HEK293 (cell line): ENCODE data around the gene TMEM167B.

Experiments used
- CTCF ChIA-PET: fragments of 350-600 bp; formaldehyde crosslinking; extraction: SDS; loops from one replicate; lab custom pipeline; 2021; ENCODE audit warnings: antibody characterized with exemption; lab: Yijun Ruan, JAX
- POLR2A ChIA-PET: fragments of 300-600 bp; formaldehyde crosslinking; extraction: SDS; loops from one replicate; lab custom pipeline; 2020; ENCODE audit warnings: antibody characterized with exemption, inconsistent platforms; lab: Yijun Ruan, JAX
- H3K27ac ChIP-seq: fragments of 200-500 bp; sonication (Bioruptor generic); 2 replicates; pipeline ENCODE4 v1.5.1; 2014; ENCODE audit warnings: low read depth, low read length, control low read depth, inconsistent platforms; ENCODE audit errors: extremely low read depth
- H3K36me3 ChIP-seq, 2 experiments: fragments of 200-500 bp in 1 of 2; sonication (Bioruptor generic) in 1 of 2; 1 replicate in 1 of 2; 2 replicates in 1 of 2; pipeline ENCODE4 v1.5.1; 2014 to 2017; ENCODE audit warnings: inconsistent platforms in 2 of 2, low read length in 2 of 2; ENCODE audit not compliant: control insufficient read depth in 2 of 2, insufficient read depth in 1 of 2
- H3K4me1 ChIP-seq: fragments of 200-500 bp; sonication (Bioruptor generic); 2 replicates; pipeline ENCODE4 v1.5.1; 2014; ENCODE audit warnings: mild to moderate bottlenecking, low read length, inconsistent platforms; ENCODE audit not compliant: control insufficient read depth, insufficient read depth
- H3K4me3 ChIP-seq: 2 replicates; pipeline ENCODE4 v1.5.1; 2011; ENCODE audit warnings: low read depth, mild to moderate bottlenecking, control low read depth, low read length, moderate library complexity
- H3K9me3 ChIP-seq: fragments of 200-500 bp; sonication (Bioruptor generic); 2 replicates; pipeline ENCODE4 v1.5.1; 2014; ENCODE audit warnings: low read depth, low read length, inconsistent platforms; ENCODE audit not compliant: control insufficient read depth, insufficient read depth
- GLI2 ChIP-seq: fragments of 450-650 bp; formaldehyde crosslinking; IDR thresholded peaks from 2 replicates; pipeline ENCODE4; 2017; ENCODE audit warnings: missing biosample characterization, missing genetic modification characterization, low read depth, borderline replicate concordance
- GLIS2 ChIP-seq: fragments of 450-650 bp; formaldehyde crosslinking; IDR thresholded peaks from 2 replicates; pipeline ENCODE4 v1.5.1; 2016; ENCODE audit warnings: missing biosample characterization, missing genetic modification characterization
- HOXD13 ChIP-seq: sonication (generic); formaldehyde crosslinking; IDR thresholded peaks from 2 replicates; pipeline ENCODE4 v1.8.0; 2022; ENCODE audit warnings: missing genetic modification reagents, borderline replicate concordance
- IKZF3 ChIP-seq: fragments of 450-650 bp; IDR thresholded peaks from 2 replicates; pipeline ENCODE4 v1.5.0; 2018; ENCODE audit warnings: missing biosample characterization, mild to moderate bottlenecking, missing genetic modification characterization, moderate library complexity
- PRDM1 ChIP-seq: fragments of 450-650 bp; formaldehyde crosslinking; IDR thresholded peaks from 2 replicates; pipeline ENCODE4; 2016; ENCODE audit warnings: missing biosample characterization, missing genetic modification characterization
- ZNF174 ChIP-seq: fragments of 450-650 bp; formaldehyde crosslinking; IDR thresholded peaks from 2 replicates; pipeline ENCODE4 v1.5.0; 2017; ENCODE audit warnings: missing biosample characterization, mild to moderate bottlenecking, missing genetic modification characterization
- ZNF302 ChIP-seq: fragments of 450-650 bp; formaldehyde crosslinking; IDR thresholded peaks from 2 replicates; pipeline ENCODE4 v1.5.1; 2016; ENCODE audit warnings: missing biosample characterization, missing genetic modification characterization, low read depth
- ZNF610 ChIP-seq: fragments of 450-650 bp; formaldehyde crosslinking; IDR thresholded peaks from 2 replicates; pipeline ENCODE4 v1.5.1; 2016; ENCODE audit warnings: missing biosample characterization, missing genetic modification characterization, borderline replicate concordance
- ZNF660 ChIP-seq: fragments of 450-650 bp; IDR thresholded peaks from 2 replicates; pipeline ENCODE4 v1.5.1; 2018; ENCODE audit warnings: missing biosample characterization, mild to moderate bottlenecking, missing genetic modification characterization
- ZSCAN23 ChIP-seq: fragments of 450-650 bp; formaldehyde crosslinking; IDR thresholded peaks from 2 replicates; pipeline ENCODE4 v1.5.1; 2016; ENCODE audit warnings: missing biosample characterization, missing genetic modification characterization
- TF ChIP-seq, protein P1 (sequence below): fragments of 450-650 bp; formaldehyde crosslinking; optimal IDR thresholded peaks from 2 replicates; pipeline ENCODE3; 2016; ENCODE audit warnings: missing biosample characterization, mild to moderate bottlenecking, missing genetic modification characterization
- TF ChIP-seq, protein P2 (sequence below): fragments of 450-650 bp; formaldehyde crosslinking; IDR thresholded peaks from 2 replicates; pipeline ENCODE4 v1.5.1; 2016; ENCODE audit warnings: missing biosample characterization, missing genetic modification characterization
- TF ChIP-seq, protein P3 (sequence below): fragments of 450-650 bp; formaldehyde crosslinking; IDR thresholded peaks from 2 replicates; pipeline ENCODE4 v1.5.1; 2017; ENCODE audit warnings: missing biosample characterization, missing genetic modification characterization
- TF ChIP-seq, protein P4 (sequence below): fragments of 450-650 bp; formaldehyde crosslinking; IDR thresholded peaks from 2 replicates; pipeline ENCODE4 v1.5.1; 2016; ENCODE audit warnings: missing biosample characterization, missing genetic modification characterization, borderline replicate concordance

TMEM167B gene

DNA sequence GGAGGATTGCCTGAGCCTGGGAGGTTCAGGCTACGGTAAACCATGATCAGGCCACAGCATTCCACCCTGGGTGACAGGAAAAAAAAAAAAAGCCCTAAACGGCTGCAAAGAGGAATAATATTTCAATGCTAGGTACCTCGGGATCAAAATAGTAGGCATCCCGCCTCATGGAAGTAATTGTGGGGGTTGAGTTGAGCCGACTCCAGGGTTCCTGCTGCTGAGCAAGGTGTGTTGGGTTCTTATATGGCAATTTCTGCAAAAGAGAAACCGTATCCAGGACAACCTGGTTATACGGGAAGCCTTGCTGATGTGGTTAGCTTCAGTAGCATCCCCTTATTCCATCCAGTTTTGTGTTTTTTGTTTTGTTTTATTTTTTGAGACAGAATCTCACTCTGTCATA is 17.2 kb downstream of the TMEM167B start:
- H3K4me1 ChIP-seq, result no peaks in the 10 kb centered on the region
- ChIA-PET POLR2A (interaction anchor here (0.7 kb wide), 1 partner anchor 8 kb away, joined by 3 read pairs; no protein-coding TSS in a partner anchor), CTCF (interaction anchor here (1.1 kb wide), 2 partner anchors 8 to 279 kb away, joined by 3 to 8 read pairs; no protein-coding TSS in a partner anchor)
- no peak overlapping the region for H3K27ac ChIP-seq
- H3K4me3 ChIP-seq, result no peak overlapping the region
- TF ChIP-seq ZSCAN23 (no peak), IKZF3 (tag by site-specific recombination) (no peak), ZNF302 (tag by site-specific recombination) (no peak), GLI2 (tag by site-specific recombination) (no peak), HOXD13 (CRISPR knock-in tag) (no peak), GLIS2 (tag by site-specific recombination) (no peak), ZNF174 (tag by site-specific recombination) (no peak)
- TF ChIP-seq, protein P1, sequence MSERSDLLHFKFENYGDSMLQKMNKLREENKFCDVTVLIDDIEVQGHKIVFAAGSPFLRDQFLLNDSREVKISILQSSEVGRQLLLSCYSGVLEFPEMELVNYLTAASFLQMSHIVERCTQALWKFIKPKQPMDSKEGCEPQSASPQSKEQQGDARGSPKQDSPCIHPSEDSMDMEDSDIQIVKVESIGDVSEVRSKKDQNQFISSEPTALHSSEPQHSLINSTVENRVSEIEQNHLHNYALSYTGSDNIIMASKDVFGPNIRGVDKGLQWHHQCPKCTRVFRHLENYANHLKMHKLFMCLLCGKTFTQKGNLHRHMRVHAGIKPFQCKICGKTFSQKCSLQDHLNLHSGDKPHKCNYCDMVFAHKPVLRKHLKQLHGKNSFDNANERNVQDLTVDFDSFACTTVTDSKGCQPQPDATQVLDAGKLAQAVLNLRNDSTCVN (tag by site-specific recombination), result no peak
- TF ChIP-seq, protein P2, sequence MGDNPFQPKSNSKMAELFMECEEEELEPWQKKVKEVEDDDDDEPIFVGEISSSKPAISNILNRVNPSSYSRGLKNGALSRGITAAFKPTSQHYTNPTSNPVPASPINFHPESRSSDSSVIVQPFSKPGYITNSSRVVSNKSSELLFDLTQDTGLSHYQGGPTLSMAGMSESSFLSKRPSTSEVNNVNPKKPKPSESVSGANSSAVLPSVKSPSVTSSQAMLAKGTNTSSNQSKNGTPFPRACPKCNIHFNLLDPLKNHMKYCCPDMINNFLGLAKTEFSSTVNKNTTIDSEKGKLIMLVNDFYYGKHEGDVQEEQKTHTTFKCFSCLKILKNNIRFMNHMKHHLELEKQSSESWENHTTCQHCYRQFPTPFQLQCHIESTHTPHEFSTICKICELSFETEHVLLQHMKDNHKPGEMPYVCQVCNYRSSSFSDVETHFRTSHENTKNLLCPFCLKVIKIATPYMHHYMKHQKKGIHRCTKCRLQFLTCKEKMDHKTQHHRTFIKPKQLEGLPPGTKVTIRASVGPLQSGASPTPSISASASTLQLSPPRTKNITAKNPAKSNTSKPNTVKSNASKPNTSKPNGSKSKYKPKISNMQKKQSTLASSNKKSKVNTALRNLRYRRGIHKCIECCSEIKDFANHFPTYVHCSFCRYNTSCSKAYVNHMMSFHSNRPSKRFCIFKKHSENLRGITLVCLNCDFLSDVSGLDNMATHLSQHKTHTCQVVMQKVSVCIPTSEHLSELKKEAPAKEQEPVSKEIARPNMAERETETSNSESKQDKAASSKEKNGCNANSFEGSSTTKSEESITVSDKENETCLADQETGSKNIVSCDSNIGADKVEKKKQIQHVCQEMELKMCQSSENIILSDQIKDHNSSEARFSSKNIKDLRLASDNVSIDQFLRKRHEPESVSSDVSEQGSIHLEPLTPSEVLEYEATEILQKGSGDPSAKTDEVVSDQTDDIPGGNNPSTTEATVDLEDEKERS (tag by site-specific recombination), result no peak
- TF ChIP-seq, protein P3, sequence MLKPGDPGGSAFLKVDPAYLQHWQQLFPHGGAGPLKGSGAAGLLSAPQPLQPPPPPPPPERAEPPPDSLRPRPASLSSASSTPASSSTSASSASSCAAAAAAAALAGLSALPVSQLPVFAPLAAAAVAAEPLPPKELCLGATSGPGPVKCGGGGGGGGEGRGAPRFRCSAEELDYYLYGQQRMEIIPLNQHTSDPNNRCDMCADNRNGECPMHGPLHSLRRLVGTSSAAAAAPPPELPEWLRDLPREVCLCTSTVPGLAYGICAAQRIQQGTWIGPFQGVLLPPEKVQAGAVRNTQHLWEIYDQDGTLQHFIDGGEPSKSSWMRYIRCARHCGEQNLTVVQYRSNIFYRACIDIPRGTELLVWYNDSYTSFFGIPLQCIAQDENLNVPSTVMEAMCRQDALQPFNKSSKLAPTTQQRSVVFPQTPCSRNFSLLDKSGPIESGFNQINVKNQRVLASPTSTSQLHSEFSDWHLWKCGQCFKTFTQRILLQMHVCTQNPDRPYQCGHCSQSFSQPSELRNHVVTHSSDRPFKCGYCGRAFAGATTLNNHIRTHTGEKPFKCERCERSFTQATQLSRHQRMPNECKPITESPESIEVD, result no peak
- H3K9me3 ChIP-seq, result no peaks in the 10 kb centered on the region
- no peaks in the 10 kb centered on the region for H3K36me3 ChIP-seq

DNA sequence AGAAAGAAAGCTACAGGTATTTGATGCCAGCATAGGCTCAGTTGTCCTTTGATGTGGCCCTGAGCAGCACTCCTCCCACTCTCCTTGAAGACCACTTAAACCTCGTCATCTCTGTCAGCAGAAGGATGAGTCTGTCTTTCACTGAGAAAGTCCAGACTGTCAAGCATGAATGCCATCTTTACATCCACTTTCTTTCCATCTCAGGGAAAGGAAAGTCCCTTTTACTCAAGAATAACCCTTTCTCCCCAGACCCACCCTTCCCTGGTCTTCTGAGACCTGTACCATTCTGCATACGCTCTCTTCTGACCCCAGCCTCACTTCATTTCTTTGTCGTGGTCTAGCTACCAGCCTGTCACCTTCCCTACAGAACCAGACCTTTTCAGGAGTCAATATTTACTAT is 19.3 kb downstream of the TMEM167B start:
- TF ChIP-seq ZNF660 (tag by site-specific recombination) (no peak), ZNF610 (tag by site-specific recombination) (no peak), PRDM1 (tag by site-specific recombination) (peak; percentile 90)
- TF ChIP-seq, protein P4, sequence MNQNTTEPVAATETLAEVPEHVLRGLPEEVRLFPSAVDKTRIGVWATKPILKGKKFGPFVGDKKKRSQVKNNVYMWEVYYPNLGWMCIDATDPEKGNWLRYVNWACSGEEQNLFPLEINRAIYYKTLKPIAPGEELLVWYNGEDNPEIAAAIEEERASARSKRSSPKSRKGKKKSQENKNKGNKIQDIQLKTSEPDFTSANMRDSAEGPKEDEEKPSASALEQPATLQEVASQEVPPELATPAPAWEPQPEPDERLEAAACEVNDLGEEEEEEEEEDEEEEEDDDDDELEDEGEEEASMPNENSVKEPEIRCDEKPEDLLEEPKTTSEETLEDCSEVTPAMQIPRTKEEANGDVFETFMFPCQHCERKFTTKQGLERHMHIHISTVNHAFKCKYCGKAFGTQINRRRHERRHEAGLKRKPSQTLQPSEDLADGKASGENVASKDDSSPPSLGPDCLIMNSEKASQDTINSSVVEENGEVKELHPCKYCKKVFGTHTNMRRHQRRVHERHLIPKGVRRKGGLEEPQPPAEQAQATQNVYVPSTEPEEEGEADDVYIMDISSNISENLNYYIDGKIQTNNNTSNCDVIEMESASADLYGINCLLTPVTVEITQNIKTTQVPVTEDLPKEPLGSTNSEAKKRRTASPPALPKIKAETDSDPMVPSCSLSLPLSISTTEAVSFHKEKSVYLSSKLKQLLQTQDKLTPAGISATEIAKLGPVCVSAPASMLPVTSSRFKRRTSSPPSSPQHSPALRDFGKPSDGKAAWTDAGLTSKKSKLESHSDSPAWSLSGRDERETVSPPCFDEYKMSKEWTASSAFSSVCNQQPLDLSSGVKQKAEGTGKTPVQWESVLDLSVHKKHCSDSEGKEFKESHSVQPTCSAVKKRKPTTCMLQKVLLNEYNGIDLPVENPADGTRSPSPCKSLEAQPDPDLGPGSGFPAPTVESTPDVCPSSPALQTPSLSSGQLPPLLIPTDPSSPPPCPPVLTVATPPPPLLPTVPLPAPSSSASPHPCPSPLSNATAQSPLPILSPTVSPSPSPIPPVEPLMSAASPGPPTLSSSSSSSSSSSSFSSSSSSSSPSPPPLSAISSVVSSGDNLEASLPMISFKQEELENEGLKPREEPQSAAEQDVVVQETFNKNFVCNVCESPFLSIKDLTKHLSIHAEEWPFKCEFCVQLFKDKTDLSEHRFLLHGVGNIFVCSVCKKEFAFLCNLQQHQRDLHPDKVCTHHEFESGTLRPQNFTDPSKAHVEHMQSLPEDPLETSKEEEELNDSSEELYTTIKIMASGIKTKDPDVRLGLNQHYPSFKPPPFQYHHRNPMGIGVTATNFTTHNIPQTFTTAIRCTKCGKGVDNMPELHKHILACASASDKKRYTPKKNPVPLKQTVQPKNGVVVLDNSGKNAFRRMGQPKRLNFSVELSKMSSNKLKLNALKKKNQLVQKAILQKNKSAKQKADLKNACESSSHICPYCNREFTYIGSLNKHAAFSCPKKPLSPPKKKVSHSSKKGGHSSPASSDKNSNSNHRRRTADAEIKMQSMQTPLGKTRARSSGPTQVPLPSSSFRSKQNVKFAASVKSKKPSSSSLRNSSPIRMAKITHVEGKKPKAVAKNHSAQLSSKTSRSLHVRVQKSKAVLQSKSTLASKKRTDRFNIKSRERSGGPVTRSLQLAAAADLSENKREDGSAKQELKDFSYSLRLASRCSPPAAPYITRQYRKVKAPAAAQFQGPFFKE (tag by site-specific recombination), result no peak

More for the DNA sequence above, 19.3 kb downstream of the TMEM167B start:
- Histone ChIP-seq H3K27ac (no peak overlapping the region), H3K36me3 (no peaks in the 10 kb centered on the region), H3K4me1 (no peaks in the 10 kb centered on the region), H3K9me3 (no peaks in the 10 kb centered on the region), H3K4me3 (no peak overlapping the region)
- CTCF ChIA-PET, result interaction anchor here (0.6 to 3.6 kb wide), 3 partner anchors 10 to 89 kb away, joined by 3 to 44 read pairs (median 3); no protein-coding TSS in a partner anchor
- POLR2A ChIA-PET, result interaction anchor here (4.2 kb wide), 1 partner anchor 9 kb away, joined by 50 read pairs; no protein-coding TSS in a partner anchor
